IPS-NIHi11 (cell line): Measurements from ENCODE around the gene TEX2.

ENCODE experiments used
- DNase-seq: peaks from one replicate; pipeline ENCODE4 v3.0.0; 2012; ENCODE audit warnings: mixed read lengths, low spot score

TEX2 gene, protein sequence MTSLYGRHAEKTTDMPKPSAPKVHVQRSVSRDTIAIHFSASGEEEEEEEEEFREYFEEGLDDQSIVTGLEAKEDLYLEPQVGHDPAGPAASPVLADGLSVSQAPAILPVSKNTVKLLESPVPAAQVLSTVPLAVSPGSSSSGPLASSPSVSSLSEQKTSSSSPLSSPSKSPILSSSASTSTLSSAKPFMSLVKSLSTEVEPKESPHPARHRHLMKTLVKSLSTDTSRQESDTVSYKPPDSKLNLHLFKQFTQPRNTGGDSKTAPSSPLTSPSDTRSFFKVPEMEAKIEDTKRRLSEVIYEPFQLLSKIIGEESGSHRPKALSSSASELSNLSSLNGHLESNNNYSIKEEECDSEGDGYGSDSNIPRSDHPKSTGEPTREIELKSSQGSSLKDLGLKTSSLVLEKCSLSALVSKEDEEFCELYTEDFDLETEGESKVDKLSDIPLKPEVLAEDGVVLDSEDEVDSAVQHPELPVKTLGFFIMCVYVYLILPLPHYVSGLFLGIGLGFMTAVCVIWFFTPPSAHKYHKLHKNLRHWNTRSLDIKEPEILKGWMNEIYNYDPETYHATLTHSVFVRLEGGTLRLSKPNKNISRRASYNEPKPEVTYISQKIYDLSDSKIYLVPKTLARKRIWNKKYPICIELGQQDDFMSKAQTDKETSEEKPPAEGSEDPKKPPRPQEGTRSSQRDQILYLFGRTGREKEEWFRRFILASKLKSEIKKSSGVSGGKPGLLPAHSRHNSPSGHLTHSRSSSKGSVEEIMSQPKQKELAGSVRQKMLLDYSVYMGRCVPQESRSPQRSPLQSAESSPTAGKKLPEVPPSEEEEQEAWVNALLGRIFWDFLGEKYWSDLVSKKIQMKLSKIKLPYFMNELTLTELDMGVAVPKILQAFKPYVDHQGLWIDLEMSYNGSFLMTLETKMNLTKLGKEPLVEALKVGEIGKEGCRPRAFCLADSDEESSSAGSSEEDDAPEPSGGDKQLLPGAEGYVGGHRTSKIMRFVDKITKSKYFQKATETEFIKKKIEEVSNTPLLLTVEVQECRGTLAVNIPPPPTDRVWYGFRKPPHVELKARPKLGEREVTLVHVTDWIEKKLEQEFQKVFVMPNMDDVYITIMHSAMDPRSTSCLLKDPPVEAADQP

DNA sequence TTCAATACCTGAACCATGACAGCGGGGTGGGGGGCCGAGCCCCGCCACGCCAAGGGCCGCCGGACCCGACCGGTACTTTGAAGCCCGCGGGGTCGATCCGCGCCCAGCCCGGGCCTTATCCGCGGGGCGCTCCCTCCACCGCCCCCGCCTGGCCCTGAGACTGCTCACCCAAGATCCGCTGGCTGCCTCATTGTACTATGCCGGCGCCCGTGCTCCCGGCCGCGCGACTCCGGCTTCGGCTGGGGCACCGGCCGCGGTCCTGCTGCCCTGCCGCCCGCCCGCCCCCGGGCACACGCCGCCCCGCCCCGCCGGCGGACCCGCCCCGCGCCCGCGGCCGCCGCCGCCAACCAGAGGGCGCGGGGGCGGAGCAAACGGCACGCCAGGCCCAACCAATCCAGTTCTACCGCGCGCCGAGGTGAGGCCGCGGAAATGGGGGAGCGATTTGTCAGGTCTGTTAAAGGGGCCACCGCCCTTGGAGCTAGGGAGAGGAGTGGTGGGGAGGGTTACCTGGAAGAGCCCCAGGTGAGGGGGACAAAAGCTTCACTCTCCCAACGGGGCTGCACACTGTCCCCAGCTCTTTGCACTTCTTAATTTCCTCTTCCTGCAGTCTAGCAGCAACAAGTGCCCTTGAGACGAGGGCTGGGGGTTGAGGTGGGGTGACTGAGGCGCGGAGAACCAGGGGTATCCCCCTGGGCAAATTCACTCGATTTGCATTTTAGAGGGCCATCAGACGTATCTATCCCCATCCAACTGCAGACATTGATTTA lies at the start of gene TEX2:
Gene TEX2, minus strand, starts transcription at position 261 of the 767 bp plus-strand sequence. CDS start 49,043 bp downstream, outside the sequence.
- peak; percentile 100 for DNase-seq

DNA sequence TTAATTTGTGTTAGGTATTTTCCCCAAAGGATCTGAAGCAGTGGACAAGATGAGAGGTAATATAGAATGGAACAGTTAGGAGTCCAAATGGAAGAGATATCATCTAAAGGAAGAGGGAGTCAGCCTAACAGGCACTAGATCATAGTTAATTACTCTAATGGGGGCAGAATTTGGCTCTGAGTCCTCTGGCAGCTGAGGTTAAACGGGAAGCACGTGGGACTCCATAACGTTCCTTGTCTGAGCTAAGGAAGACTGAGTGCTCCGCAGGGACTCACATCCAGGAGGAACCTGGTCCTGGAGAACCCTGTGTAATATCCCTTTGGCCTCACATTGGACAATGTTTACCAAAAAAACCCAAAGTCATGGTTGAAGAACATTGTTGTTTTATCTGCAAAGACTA lies 46.6 kb upstream of the TEX2 start:
- DNase-seq, result no peak

DNA sequence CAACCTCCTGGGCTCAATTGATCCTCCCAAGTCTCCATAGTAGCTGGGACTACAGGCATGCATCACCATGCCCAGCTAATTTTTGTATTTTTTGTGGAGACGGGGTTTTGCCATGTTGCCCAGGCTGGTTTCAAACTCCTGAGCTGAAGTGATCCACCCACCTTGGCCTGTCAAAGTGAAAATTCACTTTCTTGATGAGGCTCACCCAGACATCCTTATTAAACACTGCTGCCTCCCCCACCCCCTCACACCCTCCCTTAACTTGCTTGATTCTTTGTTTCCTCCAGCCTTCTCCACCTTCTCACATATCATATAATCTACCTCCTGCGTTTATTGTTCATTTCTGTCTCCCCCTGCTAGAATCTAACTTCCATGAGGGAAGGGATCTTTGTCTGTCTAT lies 46.0 kb upstream of the TEX2 start:
- DNase-seq, result no peak

DNA sequence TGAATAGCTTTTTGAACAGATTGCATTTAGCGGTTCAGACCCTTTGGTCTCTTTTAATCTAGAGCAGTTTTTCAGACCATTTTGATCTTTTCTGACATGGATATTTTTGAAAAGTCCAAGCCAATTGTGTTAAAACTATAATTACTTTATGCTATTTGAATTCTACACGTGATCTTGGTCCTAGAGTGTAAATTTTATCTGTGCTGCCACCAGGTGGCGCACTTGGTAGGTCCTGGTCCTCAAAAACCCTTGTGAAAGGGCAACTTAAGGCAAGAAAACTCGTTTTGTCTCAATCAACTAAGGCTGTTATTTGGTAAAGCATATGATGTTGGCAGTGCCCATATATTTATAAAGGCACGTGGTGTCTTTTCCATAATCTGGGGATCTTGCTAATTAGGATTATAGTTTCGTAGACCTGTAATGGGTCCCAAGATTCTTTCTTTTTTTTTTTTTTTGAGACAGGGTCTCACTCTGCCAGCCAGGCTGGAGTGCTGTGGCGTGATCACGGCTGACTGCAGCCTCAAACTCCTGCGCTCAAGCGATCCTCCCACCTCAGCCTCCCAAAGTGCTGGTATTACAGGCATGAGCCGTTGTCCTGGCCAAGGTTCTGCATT lies 43.9 kb upstream of the TEX2 start:
- peak; percentile 72 for DNase-seq

DNA sequence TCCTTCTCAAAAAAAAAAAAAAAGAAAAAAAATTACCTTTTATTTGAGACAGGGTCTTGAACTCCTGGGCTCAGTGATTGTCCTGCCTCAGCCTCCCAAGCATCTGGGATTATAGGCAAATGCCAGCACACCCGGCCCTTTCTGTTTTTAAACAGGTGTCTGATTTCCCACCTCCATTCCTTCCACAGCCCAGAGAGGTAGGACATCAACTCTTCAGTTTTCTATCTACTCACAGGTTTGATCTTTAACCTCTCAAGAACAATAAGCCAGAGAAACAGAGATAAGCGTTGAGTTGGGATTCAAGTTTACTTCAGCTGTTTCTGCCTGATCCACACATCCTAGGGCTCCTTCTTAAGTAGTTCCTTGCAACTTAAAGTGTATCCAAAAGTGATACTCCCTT lies 41.5 kb upstream of the TEX2 start:
- no peak for DNase-seq

DNA sequence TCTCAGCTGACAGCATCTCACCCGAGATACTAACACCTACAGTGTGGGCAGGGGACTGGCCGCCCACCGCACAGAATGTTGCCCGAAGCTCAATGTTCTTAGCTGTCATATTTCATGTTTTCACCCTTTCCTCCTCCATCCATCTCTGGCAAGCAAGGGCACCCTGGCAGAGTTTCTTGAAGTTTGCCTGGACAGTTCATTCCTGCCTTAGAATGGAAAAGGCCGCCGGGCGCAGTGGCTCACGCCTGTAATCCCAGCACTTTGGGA lies 37.6 kb upstream of the TEX2 start:
- no peak for DNase-seq

DNA sequence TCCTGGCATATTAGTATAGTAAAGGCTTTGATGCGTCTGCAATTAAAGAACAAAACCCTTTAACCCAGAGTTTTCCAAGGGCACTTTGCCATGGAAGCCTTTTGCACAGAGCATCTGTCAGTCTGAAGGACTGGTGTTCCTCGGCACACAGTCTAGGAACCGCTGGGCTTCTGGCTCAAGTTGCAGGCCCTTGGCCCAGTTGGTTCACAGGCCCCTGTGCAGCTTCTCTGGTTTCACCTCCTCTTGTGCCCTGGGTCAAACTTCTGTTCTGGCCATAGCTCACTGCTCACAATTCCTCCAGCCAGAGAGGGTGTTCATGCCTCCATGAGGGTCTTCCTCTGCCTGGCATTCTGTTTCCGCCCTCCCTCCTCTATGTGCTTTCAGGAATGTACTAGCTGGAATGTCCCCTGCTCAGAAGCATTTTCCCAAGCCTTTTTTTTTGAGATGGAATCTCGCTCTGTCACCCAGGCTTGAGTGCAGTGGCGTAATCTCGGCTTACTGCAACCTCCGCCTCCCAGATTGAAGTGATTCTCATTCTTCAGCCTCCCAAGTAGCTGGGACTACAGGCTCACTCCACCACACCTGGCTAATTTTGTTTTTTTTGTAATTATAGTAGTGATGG lies 34.5 kb upstream of the TEX2 start:
- no peak for DNase-seq

DNA sequence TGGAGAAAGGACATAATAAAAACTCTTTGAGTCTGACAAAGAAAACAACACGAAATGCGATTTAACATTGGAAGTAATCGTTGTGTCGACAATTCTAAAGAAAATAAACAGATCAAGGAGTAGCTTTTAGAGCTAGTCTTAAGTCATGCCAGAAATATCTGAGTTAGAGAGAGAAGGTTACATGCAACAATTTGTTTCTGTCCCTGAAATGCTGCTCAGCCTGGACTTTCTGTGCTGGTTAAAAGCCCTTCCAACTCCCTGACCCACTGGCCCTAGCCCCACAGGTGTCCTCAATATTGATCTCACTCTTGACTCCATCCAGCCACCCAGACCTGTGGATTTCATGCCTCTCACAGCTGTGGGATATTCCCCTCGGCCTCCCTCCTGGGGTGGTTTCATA lies 33.2 kb upstream of the TEX2 start:
- DNase-seq, result no peak

DNA sequence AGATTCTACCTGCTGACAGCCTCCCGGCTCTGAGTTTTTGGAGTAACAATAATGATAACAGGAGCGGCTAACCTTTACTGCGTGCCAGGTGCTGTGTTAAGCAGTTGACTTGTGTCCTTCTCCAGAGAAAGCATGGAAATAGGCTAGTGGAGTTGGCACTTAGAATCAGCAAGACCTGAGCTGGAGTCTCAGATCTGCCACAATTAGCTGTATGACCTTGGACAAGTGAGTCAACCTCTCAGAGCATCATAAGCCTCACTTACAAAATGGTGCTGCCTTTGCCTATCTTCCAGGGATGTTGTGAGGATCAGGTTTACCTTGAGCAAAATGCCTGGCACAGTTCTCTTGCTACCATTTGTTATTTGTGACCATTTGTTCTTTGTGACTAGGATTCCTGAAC lies 32.1 kb upstream of the TEX2 start:
- no peak for DNase-seq

DNA sequence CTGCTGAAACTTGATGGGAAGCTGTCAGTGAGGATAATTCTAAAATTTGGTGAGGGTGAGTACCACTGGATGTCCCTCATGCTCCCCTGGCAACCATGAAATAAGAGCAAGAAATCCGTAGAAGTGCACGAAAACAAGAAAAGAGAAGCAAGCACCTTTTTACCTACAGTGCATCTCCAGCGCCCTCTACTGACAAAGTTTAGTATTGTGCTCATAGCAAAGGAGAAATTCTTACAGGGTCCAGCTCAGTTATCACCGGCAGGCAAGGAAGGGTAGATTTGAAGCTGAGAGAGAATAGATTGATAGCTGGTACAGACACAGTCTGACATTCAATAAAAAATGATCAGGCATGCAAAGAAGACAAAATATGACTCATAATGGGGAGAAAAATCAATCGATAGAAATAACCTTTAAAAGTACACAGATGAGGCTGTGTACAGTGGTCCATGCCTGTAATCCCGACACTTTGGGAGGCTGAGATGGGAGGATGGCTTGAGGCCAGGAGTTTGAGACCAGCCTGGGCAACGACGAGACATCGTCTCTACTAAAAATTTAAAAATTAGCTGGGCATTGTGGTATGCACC lies 28.3 kb upstream of the TEX2 start:
- DNase-seq, result no peak

DNA sequence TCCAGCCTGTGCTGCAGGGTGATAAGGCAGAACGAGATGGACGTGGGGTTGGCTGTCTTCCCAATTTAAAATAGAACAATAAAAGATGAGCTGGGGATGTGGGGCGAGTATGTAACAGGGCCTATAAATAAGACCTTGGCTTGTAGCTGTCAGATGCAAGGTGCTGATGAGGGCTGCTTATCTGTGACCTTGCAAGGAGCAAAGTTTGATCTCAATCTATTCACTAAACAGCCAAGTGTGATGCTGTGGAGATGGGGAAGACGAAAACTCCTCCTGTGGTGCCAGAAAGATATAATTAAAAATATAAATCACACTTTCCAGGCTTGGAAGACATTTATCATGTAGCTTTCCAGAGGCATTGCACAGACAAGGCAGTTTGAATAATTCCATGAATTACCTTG lies 26.7 kb upstream of the TEX2 start:
- DNase-seq, result no peak

DNA sequence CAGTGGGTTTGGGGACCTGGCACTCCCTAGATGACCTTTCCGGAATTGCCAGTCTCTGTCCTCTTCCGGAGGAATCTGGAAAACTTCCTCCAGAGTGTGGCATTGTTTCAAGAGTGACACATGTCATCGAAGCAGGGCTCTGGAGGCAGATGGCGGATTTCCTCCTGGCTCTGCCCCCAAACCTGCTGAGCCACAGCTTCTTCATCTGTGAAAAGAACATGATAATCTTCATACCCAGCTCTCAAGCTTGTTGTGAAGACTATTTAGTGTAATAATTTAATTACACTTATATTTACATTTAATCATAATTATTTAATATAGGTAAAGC lies 19.7 kb upstream of the TEX2 start:
- no peak for DNase-seq

DNA sequence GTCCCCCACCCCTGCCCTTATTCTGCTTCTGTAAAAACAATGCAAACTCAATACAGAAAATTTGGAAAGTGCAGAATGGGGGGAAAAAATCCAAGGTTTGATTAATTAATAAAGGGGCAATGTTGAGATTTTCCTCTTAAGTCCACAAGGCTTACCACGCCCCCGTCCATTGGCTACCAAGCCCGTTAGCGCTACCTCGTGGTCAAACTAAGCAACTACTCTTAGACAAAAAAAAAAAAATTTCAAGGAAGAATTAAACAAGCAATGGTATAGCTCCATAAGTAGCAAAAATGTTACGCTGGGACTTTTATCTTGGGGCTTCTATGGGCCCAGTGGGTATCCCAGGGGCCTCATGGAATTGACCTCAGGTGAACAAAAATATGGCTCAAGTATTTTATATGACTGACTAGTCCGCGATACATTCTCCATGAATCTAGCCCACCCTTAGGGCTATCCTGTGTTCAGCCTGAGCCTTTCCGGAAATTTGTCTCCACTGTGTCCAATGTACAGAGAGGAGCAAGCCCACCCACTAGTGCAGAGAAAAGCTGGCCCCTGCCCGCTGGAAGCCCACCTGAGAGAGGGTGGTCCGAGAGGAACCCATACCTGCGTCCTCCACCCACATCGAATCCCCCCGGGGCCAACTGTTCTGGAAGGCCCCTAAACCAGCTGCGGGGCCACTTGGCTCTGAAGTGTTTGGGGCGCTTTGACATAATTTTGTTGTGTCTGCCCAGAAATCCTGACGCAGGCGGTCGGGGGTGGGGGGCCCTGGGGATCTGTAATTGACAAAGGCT lies 19.1 kb upstream of the TEX2 start:
- peak; percentile 70 for DNase-seq

DNA sequence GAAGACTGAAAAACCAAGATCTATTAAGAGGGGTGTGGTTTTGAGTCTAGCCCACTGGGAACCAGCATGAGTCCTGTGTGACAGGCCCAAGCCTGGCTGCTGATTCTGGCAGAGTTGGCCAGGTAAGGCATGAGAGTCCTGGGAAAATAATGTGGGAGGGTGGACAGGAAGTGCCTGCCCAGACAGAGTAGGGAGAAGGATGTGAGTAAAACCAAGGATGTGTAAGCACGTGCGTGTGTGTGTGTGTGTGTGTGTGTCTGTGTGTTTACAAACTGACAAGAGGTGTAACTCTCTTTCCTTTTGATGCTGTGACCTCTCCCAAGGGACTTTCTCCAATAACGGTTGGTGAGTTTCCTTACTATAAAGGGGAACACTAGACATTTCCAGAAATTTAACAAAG lies 15.6 kb upstream of the TEX2 start:
- DNase-seq, result no peak

DNA sequence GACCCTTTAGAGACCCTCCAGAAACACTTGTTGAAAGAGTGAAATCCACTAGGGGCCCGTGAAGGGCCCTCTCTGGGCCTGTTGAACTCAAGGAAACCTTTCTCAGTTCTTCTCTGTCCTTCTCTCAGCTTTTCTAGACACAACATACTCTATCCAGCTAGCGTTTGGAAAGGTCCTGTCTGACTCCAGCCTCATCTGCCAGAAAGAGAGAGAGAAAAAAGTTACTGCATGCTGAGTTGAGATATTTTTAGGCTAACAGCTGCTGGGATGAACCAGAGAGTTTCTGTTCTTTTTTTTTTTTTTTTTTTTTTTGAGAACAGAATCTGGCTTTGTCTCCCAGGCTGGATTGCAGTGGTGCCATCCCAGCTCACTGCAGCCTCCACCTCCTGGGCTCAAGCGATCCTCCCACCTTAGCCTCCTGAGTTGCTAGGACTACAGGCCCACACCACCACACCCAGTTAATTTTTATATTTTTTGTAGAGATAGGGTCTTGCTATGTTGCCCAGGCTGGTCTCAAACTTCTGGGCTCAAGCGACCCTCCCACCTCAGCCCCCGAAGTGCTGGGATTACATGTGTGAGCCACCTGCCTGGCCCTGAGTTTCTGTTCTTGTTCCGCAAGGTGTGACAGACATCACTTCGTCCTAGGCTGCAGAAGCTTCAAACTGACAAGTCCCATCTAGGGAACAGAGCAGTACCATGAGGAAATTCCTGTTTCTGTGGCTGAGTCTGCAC lies 14.9 kb upstream of the TEX2 start:
- no peak for DNase-seq

DNA sequence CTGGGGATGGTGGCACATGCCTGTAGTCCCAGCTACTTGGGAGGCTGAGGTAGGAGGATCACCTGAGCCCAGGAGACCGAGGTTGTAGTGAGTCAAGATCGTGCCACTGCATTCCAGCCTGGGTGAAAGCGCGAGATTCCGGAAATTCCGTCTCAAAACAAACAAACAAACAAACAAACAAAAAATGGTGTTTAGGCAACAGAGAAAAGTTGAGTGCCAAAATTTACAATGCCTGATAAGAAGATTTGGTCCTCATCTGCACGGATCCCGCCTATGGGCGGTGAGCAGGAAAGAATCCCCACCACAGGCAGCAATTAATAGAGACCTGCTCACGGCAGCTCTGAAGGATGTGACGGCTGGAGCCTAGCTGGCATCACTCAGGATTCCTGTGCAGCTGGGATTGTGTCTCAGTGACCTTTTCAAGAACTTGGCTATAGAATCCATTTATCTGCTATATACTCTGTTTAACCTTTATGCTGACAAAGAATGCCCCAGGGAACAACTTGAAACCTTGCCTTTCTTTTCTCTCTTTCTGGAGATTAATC lies 14.0 kb upstream of the TEX2 start:
- no peak for DNase-seq

DNA sequence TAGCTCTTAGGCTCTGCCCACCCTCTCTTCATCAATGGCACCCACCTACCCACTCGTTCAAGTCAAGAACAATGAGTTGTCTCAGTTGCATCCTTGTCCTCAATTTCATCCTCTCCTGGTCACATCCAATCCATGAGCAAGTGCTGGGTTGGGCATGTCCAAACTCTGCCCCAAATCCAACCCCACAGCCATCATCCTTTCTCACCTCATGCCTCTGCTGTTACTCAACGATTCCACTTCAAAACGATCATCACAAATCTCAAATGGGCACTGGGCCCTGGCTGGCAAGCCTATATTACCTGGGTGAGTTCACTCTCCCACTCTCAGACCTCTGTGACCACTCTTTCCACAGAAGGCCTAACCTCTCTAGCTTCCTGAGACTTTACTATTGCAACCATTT lies 12.0 kb upstream of the TEX2 start:
- no peak for DNase-seq

DNA sequence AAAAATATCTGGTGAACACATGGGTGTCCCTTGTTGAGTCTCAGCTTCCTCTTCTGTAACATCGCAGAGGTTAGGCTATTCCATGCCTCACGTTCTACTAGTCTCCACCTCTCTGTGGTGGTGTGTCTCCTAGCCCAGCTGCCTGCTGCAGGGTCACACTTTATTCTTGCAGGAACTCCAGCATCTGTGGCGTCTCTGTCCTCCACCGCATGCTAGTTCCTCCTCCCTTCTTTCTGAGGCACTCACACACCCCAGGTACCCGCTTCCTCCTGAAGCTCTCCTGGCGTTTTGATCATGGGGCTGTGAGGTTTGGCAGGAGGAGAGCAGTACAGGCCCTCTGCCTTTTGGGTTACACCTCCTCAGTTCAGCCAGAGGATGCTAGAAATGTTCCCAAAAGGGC lies 9.9 kb upstream of the TEX2 start:
- no peak for DNase-seq

DNA sequence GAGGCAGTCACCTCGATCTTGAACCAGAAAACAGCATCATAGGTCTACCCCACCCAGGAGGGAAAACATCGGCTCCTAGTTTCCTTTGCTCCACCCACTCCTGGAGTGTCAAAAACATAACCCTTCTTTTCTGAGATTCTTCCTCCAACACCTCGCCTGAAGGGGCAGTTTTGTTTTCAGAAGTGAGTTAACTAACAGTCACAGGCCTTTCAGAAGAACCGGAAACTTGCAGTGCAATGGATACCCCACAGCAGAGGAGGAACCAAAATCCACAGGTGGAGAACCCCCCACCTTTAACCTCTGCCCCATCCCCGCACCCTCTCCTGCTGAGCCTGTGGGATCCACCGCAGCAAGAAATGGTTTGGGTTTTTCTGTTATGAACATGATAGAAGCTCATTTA lies 7.8 kb upstream of the TEX2 start:
- no peak for DNase-seq
